ENCODE measurements around the gene SERPINF2. TPM values are rescaled to one million over a fixed set of nuclear protein-coding genes. Genes with fewer than 3 reads are reported as not detected.

Gene SERPINF2
- total RNA-seq, 2 donors from 2014 or later = 1.0 to 1.7 TPM

GRCh38 chr17:1714427-1714979, 28.2 kb upstream of the SERPINF2 start:
- peak; percentile 100 for DNase-seq
- no peaks in the 10 kb centered on the region for H3K9me3 ChIP-seq
- no peak for TF ChIP-seq CTCF (IDR thresholded peaks at IDR 0.05)
- intact Hi-C loops (cut with DNase I) = loop anchor here (5.0 kb wide), 1 partner anchor 37 kb away; no protein-coding TSS in a partner anchor
- H3K4me1 ChIP-seq = peaks cover 25% of the 10 kb centered on the region
- peak overlapping the region; percentile 94 to 96 for H3K9ac ChIP-seq (ENCODE audit: low read depth in 2 of 2, low read length in 2 of 2)
- H3K36me3 ChIP-seq = no peaks in the 10 kb centered on the region
- H3K27ac ChIP-seq = peak overlapping the region; percentile 98
- H3K27me3 ChIP-seq = no peaks in the 10 kb centered on the region
- H3K4me3 ChIP-seq = peak overlapping the region; percentile 93

GRCh38 chr17:1714980-1715802, 27.5 kb upstream of the SERPINF2 start:
- peak overlapping the region; percentile 93 for H3K4me3 ChIP-seq

GRCh38 chr17:1715803-1716075, 26.9 kb upstream of the SERPINF2 start:
- no peaks in the 10 kb centered on the region for H3K27me3 ChIP-seq
- intact Hi-C loops (cut with DNase I) = no loop called here
- peak overlapping the region; percentile 94 to 96 for H3K9ac ChIP-seq (ENCODE audit: low read depth in 2 of 2, low read length in 2 of 2)

More at GRCh38 chr17:1714980-1715802, 27.5 kb upstream of the SERPINF2 start:
- peak overlapping the region; percentile 94 to 96 for H3K9ac ChIP-seq (ENCODE audit: low read depth in 2 of 2, low read length in 2 of 2)
- H3K36me3 ChIP-seq = no peaks in the 10 kb centered on the region
- H3K4me1 ChIP-seq = peaks cover 25% of the 10 kb centered on the region
- H3K9me3 ChIP-seq = no peaks in the 10 kb centered on the region
- TF ChIP-seq CTCF (IDR thresholded peaks at IDR 0.05) = no peak
- DNase-seq = peak; percentile 87
- peak overlapping the region; percentile 98 for H3K27ac ChIP-seq
- intact Hi-C loops (cut with DNase I) = loop anchor here (5.0 kb wide), 1 partner anchor 38 kb away; no protein-coding TSS in a partner anchor
- H3K27me3 ChIP-seq = no peaks in the 10 kb centered on the region

GRCh38 chr17:1716076-1716911, 26.4 kb upstream of the SERPINF2 start:
- Histone ChIP-seq H3K9ac (ENCODE audit: low read depth in 2 of 2, low read length in 2 of 2) (peak overlapping the region; percentile 94 to 96), H3K36me3 (no peaks in the 10 kb centered on the region), H3K27me3 (no peaks in the 10 kb centered on the region), H3K27ac (peak overlapping the region; percentile 99), H3K4me3 (peak overlapping the region; percentile 93), H3K9me3 (no peaks in the 10 kb centered on the region), H3K4me1 (peaks cover 25% of the 10 kb centered on the region)
- no peak for TF ChIP-seq CTCF (IDR thresholded peaks at IDR 0.05)
- DNase-seq = peak; percentile 99
- intact Hi-C loops (cut with DNase I) = no loop called here

More at GRCh38 chr17:1715803-1716075, 26.9 kb upstream of the SERPINF2 start:
- no peak for TF ChIP-seq CTCF (IDR thresholded peaks at IDR 0.05)
- Histone ChIP-seq H3K27ac (peak overlapping the region; percentile 98), H3K4me1 (peaks cover 25% of the 10 kb centered on the region), H3K4me3 (peak overlapping the region; percentile 93), H3K36me3 (no peaks in the 10 kb centered on the region), H3K9me3 (no peaks in the 10 kb centered on the region)
- DNase-seq = no peak
